HepG2 (cell line): ENCODE measurements around the gene RBPJ.
"Not testable (repeated sequence)": the region's sequence is repeated elsewhere in the genome, so short reads cannot be mapped to it uniquely, and the experiment has no call there.

ENCODE experiments used
- ATF6 ChIP-seq: sonication (generic); formaldehyde crosslinking; conservative IDR thresholded peaks from 2 replicates; pipeline ENCODE4 v1.4.0; 2020; ENCODE audit warnings: missing genetic modification reagents
- BHLHE40 ChIP-seq: IDR thresholded peaks from 2 replicates; pipeline ENCODE4 v1.6.1; 2011; ENCODE audit warnings: low read length, improper control_type of control experiment
- GMEB1 ChIP-seq: sonication (generic); formaldehyde crosslinking; IDR thresholded peaks from 2 replicates; pipeline ENCODE4 v1.5.1; 2020; ENCODE audit warnings: missing genetic modification reagents, mild to moderate bottlenecking, borderline replicate concordance
- ISL2 ChIP-seq: sonication (generic); formaldehyde crosslinking; IDR thresholded peaks from 2 replicates; pipeline ENCODE4 v1.5.0; 2020; ENCODE audit warnings: missing genetic modification reagents
- JUNB ChIP-seq: sonication (generic); formaldehyde crosslinking; IDR thresholded peaks from 2 replicates; pipeline ENCODE4 v1.8.0; 2022; ENCODE audit warnings: missing genetic modification reagents, mild to moderate bottlenecking, borderline replicate concordance
- KMT2A ChIP-seq: sonication (generic); formaldehyde crosslinking; IDR thresholded peaks from 2 replicates; pipeline ENCODE4 v1.4.0; 2020; ENCODE audit warnings: missing genetic modification reagents
- POLR2A ChIP-seq, 2 experiments: IDR thresholded peaks; 2 replicates each; pipeline ENCODE4 v1.6.1; 2011; ENCODE audit warnings: low read depth in 2 of 2, low read length in 2 of 2, mild to moderate bottlenecking in 1 of 2, moderate library complexity in 1 of 2; ENCODE audit not compliant: insufficient read depth in 1 of 2
- ZBTB26 ChIP-seq: IDR thresholded peaks from 2 replicates; pipeline ENCODE4 v1.6.1; 2016; ENCODE audit warnings: missing compliant biosample characterization, missing genetic modification reagents, borderline replicate concordance
- ZNF18 ChIP-seq: sonication (generic); formaldehyde crosslinking; IDR thresholded peaks from 2 replicates; pipeline ENCODE4 v1.8.0; 2022; ENCODE audit warnings: mild to moderate bottlenecking, missing genetic modification reagents; ENCODE audit not compliant: insufficient replicate concordance

GRCh38 chr4:26359521-26359920, 38.7 kb downstream of the RBPJ start:
- not testable (repeated sequence) for TF ChIP-seq ATF6; JUNB; KMT2A (CRISPR knock-in tag); GMEB1 (CRISPR knock-in tag); ISL2 (CRISPR knock-in tag); ZNF18 (CRISPR knock-in tag); POLR2A (IDR thresholded peaks at IDR 0.05; ENCODE audit: insufficient read depth in 1 of 2, low read depth in 2 of 2, low read length in 2 of 2); ZBTB26 (CRISPR knock-in tag); BHLHE40
